Endodermal cell (in vitro differentiated cells): ENCODE measurements around the gene C7orf33. TPM values are rescaled to one million over a fixed set of nuclear protein-coding genes. Genes with fewer than 3 reads are reported as not detected.

ENCODE experiments used
- DNase-seq: peaks from one replicate; pipeline ENCODE4 v3.0.0-alpha.2; 2017
- H3K27ac ChIP-seq: 2 replicates; pipeline ENCODE4 v1.5.1; 2013; ENCODE audit warnings: mild to moderate bottlenecking, low read depth, low read length, moderate library complexity
- H3K27me3 ChIP-seq: 2 replicates; pipeline ENCODE4 v1.6.1; 2013; ENCODE audit warnings: mild to moderate bottlenecking, low read length, moderate library complexity; ENCODE audit not compliant: insufficient read depth, control insufficient read depth, poor library complexity, severe bottlenecking
- H3K36me3 ChIP-seq: 2 replicates; pipeline ENCODE4 v1.7.0; 2013; ENCODE audit warnings: mild to moderate bottlenecking, low read length, moderate library complexity; ENCODE audit not compliant: control insufficient read depth, insufficient read depth
- H3K4me1 ChIP-seq: one replicate; pipeline ENCODE4 v1.7.0; 2013; ENCODE audit warnings: low read length; ENCODE audit not compliant: control insufficient read depth, insufficient read depth
- H3K4me3 ChIP-seq: 2 replicates; pipeline ENCODE4 v1.5.1; 2013; ENCODE audit warnings: mild to moderate bottlenecking, low read length, moderate library complexity
- H3K9ac ChIP-seq: 2 replicates; pipeline ENCODE4 v1.6.1; 2013; ENCODE audit warnings: mild to moderate bottlenecking, low read length, moderate library complexity; ENCODE audit not compliant: poor library complexity, severe bottlenecking; ENCODE audit errors: extremely low read depth
- H3K9me3 ChIP-seq: 2 replicates; pipeline ENCODE4 v1.6.1; 2013; ENCODE audit warnings: mild to moderate bottlenecking, low read length, moderate library complexity; ENCODE audit not compliant: control insufficient read depth
- H3K27ac Mint-ChIP-seq: 2 replicates; pipeline ENCODE4 v1.8.0; 2020; ENCODE audit warnings: mixed read lengths
- H3K27me3 Mint-ChIP-seq: 2 replicates; pipeline ENCODE4 v1.8.0; 2021; ENCODE audit warnings: mild to moderate bottlenecking, mixed read lengths; ENCODE audit not compliant: insufficient read depth
- H3K36me3 Mint-ChIP-seq: 2 replicates; pipeline ENCODE4 v1.8.0; 2020; ENCODE audit warnings: low read depth, mixed read lengths
- H3K4me1 Mint-ChIP-seq: 2 replicates; pipeline ENCODE4 v1.8.0; 2020; ENCODE audit warnings: mixed read lengths
- H3K4me3 Mint-ChIP-seq: 2 replicates; pipeline ENCODE4 v1.8.0; 2020; ENCODE audit warnings: mild to moderate bottlenecking, moderate library complexity, mixed read lengths
- H3K9me3 Mint-ChIP-seq: 2 replicates; pipeline ENCODE4 v1.8.0; 2020; ENCODE audit warnings: mild to moderate bottlenecking, mixed read lengths
- WGBS, 2 experiments: methylation state at CpG; one replicate each; pipeline versions ENCODE4 v1.1.5 to v1.1.7; 2013; ENCODE audit warnings: missing lambda C conversion rate in 2 of 2, mixed read lengths in 1 of 2; ENCODE audit not compliant: insufficient coverage in 1 of 2, insufficient read length in 1 of 2; 5-methylcytosine and 5-hydroxymethylcytosine counted together
- total RNA-seq, 2 donors: library from RNA; stranded (reverse); fragmentation: NEBNext Ultra II Directional in 1 of 2; extraction: Animal tissue kit (Norgen Biotek cat#: 25700) in 1 of 2; gene quantifications; 2 replicates in 1 of 2; 3 replicates in 1 of 2; pipeline ENCODE4 v1.2.1, GENCODE V29; 2021
- TF ChIP-seq, protein P1 (sequence below): fragments of 200-600 bp; sonication (generic); conservative IDR thresholded peaks from 2 replicates; pipeline ENCODE4 v1.5.0; 2021; ENCODE audit warnings: antibody characterized with exemption, mild to moderate bottlenecking

Gene C7orf33
- total RNA-seq, 2 donors from 2014 or later: not detected

DNA sequence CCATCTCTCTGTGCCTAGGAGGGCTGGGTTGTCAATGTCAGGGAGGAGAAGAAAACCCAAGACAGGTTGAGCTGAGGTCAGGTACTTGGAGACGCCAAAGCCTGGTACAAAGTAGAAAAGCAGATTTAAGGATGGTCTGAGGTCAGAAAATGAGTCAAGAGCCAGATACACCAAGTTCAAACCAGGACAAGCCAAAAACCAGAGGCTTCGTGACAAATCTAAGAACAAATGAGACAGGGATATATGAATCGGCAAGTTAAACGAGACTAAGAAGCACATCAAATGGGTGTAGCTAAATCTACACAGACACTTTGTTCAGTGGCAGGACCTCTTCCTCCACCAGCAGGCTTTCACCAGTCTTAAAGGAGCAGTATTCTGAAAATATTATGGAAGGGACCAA is 34.2 kb downstream of the C7orf33 start:
- Histone ChIP-seq H3K36me3 (no peaks in the 10 kb centered on the region), H3K4me1 (no peaks in the 10 kb centered on the region), H3K4me3 (no peak overlapping the region), H3K27ac (no peak overlapping the region), H3K27me3 (no peaks in the 10 kb centered on the region), H3K9ac (no peak overlapping the region), H3K9me3 (no peaks in the 10 kb centered on the region)
- Mint-ChIP-seq H3K36me3 (no peaks in the 10 kb centered on the region), H3K9me3 (no peaks in the 10 kb centered on the region), H3K27ac (no peak overlapping the region), H3K27me3 (no peaks in the 10 kb centered on the region), H3K4me1 (peaks cover 5% of the 10 kb centered on the region), H3K4me3 (no peak overlapping the region)
- 94 to 96% methylated on average over 4 of the region's 4 CpGs for WGBS, 2 experiments
- TF ChIP-seq, protein P1, sequence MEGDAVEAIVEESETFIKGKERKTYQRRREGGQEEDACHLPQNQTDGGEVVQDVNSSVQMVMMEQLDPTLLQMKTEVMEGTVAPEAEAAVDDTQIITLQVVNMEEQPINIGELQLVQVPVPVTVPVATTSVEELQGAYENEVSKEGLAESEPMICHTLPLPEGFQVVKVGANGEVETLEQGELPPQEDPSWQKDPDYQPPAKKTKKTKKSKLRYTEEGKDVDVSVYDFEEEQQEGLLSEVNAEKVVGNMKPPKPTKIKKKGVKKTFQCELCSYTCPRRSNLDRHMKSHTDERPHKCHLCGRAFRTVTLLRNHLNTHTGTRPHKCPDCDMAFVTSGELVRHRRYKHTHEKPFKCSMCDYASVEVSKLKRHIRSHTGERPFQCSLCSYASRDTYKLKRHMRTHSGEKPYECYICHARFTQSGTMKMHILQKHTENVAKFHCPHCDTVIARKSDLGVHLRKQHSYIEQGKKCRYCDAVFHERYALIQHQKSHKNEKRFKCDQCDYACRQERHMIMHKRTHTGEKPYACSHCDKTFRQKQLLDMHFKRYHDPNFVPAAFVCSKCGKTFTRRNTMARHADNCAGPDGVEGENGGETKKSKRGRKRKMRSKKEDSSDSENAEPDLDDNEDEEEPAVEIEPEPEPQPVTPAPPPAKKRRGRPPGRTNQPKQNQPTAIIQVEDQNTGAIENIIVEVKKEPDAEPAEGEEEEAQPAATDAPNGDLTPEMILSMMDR: no peak
- no peak for DNase-seq

DNA sequence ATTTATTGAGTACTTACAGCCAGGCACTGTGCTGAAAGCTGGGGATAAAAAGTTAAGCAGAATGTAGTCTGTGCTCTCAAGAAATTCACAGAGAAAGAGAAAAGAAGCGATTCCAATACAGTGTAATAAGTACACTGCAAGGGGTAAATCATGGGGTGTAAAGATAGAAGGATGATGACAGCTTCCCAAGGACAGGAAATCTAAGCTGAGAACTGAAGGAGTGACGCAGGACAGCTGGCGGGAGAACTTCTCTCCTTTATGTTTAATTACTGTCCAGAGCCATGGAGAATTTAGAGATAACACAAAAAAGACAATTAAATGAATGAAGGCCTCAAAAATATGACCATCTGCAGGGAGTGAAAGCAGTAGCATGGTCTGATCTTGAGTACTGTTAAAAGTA is 34.8 kb downstream of the C7orf33 start:
- WGBS, 2 experiments: 93 to 97% methylated on average over 3 of the region's 3 CpGs

DNA sequence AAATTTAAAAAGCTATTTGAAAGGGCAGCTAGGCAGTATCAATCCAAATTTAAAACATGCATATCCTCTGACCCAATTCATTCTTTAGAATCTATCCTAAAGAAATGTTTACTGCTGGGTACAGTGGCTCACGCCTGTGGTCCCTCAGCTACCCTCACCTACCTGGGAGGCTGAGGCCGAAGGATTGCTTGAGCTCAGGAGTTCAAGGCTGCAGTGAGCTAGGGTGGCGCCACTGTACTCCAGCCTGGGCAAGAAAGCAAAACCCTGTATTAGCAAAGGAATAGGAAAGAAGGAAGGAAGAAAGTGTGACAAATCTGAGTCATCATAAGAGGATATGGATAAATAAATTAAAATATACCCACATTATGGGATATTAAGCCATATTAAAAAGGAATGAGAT is 36.3 kb downstream of the C7orf33 start:
- H3K9me3 ChIP-seq: no peaks in the 10 kb centered on the region
- no peaks in the 10 kb centered on the region for H3K4me1 ChIP-seq
- Mint-ChIP-seq H3K27me3 (no peaks in the 10 kb centered on the region), H3K36me3 (no peaks in the 10 kb centered on the region), H3K27ac (no peak overlapping the region), H3K4me1 (peaks cover 2% of the 10 kb centered on the region), H3K4me3 (no peak overlapping the region), H3K9me3 (no peaks in the 10 kb centered on the region)
- no peak overlapping the region for H3K9ac ChIP-seq
- TF ChIP-seq, protein P1: no peak
- no peak overlapping the region for H3K27ac ChIP-seq
- H3K4me3 ChIP-seq: no peak overlapping the region
- no peaks in the 10 kb centered on the region for H3K36me3 ChIP-seq
- no peak for DNase-seq
- no peaks in the 10 kb centered on the region for H3K27me3 ChIP-seq
- WGBS, 2 experiments: 95 to 100% methylated on average over 2 to 3 of the region's 3 CpGs

More for the DNA sequence above, 34.8 kb downstream of the C7orf33 start:
- no peak for DNase-seq
- no peaks in the 10 kb centered on the region for H3K9me3 Mint-ChIP-seq
- H3K36me3 Mint-ChIP-seq: no peaks in the 10 kb centered on the region
- no peak overlapping the region for H3K4me3 Mint-ChIP-seq
- no peaks in the 10 kb centered on the region for H3K27me3 Mint-ChIP-seq
- H3K27ac ChIP-seq: no peak overlapping the region
- H3K27ac Mint-ChIP-seq: no peak overlapping the region
- no peaks in the 10 kb centered on the region for H3K27me3 ChIP-seq
- no peaks in the 10 kb centered on the region for H3K4me1 ChIP-seq
- H3K36me3 ChIP-seq: no peaks in the 10 kb centered on the region
- no peaks in the 10 kb centered on the region for H3K9me3 ChIP-seq
- peaks cover 5% of the 10 kb centered on the region for H3K4me1 Mint-ChIP-seq
- H3K4me3 ChIP-seq: no peak overlapping the region
- no peak overlapping the region for H3K9ac ChIP-seq
- TF ChIP-seq, protein P1: no peak
